PFSK-1 (cell line): Measurements from ENCODE around the gene MARCHF2.

Source experiments
- POLR2AphosphoS5 ChIP-seq: IDR thresholded peaks from 2 replicates; pipeline ENCODE4 v1.6.1; 2012; ENCODE audit warnings: low read depth, mild to moderate bottlenecking, control low read depth, low read length, moderate library complexity
- REST ChIP-seq, 2 experiments: IDR thresholded peaks; 2 replicates each; pipeline versions ENCODE4 v1.6.1 to v1.8.0; 2011 to 2012; ENCODE audit warnings: low read depth in 2 of 2, low read length in 2 of 2, control low read depth in 1 of 2, inconsistent platforms in 1 of 2, mild to moderate bottlenecking in 1 of 2, moderate library complexity in 1 of 2; ENCODE audit not compliant: insufficient read depth in 1 of 2
- SIN3A ChIP-seq: IDR thresholded peaks from 2 replicates; pipeline ENCODE4 v1.6.1; 2012; ENCODE audit warnings: mild to moderate bottlenecking, low read length, moderate library complexity, borderline replicate concordance; ENCODE audit not compliant: insufficient read depth
- TAF1 ChIP-seq: IDR thresholded peaks from 2 replicates; pipeline ENCODE4 v1.6.1; 2012; ENCODE audit warnings: low read length, control low read depth, borderline replicate concordance; ENCODE audit not compliant: insufficient read depth

- no peak for TF ChIP-seq POLR2AphosphoS5
- TF ChIP-seq REST (IDR thresholded peaks at IDR 0.05; ENCODE audit: insufficient read depth in 1 of 2, low read depth in 2 of 2, low read length in 2 of 2): no peak
- no peak for TF ChIP-seq TAF1
- no peak for TF ChIP-seq SIN3A
Measured at GRCh38 chr19:8461891-8462290, 48.8 kb downstream of the MARCHF2 start.
